ENCODE measurements around the gene NEDD4.
"Not testable (repeated sequence)": the region's sequence is repeated elsewhere in the genome, so short reads cannot be mapped to it uniquely, and the experiment has no call there.

NEDD4 gene

DNA sequence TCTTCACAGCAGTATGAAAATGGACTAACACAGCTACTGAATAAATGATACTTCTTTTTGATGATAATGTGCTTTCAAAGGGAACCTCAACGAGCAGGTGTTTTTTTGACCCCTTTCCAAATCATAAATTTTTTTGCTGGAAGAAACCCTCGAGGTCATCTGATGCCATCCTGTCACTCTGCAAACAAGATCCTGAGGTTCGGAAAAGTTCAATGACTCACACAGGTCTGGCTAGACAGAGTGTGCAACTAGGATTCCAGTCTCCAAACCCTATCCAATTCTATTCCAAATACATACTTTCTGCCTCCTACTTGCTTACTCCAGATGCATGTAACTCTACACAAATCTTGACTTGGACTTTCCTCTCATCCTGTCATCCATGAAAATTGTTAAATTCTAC lies 124.7 kb downstream of the NEDD4 start:
- H3K4me3 ChIP-seq (replicated peaks; ENCODE audit: low read depth, low read length) = no peak overlapping the region
- DNase-seq (ENCODE audit: low read depth) = no peak
- TF ChIP-seq, protein P1, sequence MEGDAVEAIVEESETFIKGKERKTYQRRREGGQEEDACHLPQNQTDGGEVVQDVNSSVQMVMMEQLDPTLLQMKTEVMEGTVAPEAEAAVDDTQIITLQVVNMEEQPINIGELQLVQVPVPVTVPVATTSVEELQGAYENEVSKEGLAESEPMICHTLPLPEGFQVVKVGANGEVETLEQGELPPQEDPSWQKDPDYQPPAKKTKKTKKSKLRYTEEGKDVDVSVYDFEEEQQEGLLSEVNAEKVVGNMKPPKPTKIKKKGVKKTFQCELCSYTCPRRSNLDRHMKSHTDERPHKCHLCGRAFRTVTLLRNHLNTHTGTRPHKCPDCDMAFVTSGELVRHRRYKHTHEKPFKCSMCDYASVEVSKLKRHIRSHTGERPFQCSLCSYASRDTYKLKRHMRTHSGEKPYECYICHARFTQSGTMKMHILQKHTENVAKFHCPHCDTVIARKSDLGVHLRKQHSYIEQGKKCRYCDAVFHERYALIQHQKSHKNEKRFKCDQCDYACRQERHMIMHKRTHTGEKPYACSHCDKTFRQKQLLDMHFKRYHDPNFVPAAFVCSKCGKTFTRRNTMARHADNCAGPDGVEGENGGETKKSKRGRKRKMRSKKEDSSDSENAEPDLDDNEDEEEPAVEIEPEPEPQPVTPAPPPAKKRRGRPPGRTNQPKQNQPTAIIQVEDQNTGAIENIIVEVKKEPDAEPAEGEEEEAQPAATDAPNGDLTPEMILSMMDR (IDR thresholded peaks at IDR 0.05; ENCODE audit: low read length, missing control alignments) = no peak

DNA sequence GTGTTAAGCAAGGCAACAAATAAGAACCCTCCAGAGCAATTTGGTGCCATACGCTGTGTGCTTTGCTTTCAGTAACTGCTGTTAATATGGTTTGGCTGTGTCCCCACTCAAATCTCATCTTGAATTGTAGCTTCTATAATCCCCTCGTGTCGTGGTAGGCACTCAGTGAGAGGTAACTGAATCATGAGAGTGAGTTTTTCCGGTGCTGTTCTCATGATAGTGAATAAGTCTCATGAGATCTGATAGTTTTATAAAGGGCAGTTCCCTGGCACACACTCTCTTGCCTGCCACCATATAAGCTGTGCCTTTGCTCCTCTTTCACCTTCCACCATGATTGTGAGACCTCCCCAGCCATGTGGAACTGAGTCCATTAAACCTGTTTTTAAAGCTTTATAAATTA lies 125.1 kb downstream of the NEDD4 start:
- not testable (repeated sequence) for DNase-seq (ENCODE audit: low read depth); H3K4me3 ChIP-seq (replicated peaks; ENCODE audit: low read depth, low read length)

DNA sequence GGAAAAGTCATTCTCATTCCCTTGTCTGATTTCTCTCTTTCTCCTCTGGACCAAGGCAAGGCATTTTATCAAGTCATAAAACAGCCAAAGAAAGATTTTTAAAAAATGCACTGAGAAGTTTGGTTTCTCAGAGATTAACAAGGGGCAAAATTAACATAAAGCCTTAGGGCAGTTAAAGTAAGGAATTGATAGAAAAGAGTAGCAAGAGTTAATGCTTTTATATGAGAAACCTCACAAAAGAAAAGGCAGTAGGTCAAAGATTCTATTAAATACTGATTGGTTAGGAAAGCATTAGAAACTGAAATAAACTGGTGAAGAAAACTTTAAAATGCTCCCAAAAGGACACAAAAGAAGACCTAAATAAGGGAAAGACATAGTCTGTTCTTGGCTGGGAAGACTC lies 129.5 kb downstream of the NEDD4 start:
- TF ChIP-seq, protein P1 (IDR thresholded peaks at IDR 0.05; ENCODE audit: low read length, missing control alignments) = no peak
- DNase-seq (ENCODE audit: low read depth) = no peak
- no peak overlapping the region for H3K4me3 ChIP-seq (replicated peaks; ENCODE audit: low read depth, low read length)

DNA sequence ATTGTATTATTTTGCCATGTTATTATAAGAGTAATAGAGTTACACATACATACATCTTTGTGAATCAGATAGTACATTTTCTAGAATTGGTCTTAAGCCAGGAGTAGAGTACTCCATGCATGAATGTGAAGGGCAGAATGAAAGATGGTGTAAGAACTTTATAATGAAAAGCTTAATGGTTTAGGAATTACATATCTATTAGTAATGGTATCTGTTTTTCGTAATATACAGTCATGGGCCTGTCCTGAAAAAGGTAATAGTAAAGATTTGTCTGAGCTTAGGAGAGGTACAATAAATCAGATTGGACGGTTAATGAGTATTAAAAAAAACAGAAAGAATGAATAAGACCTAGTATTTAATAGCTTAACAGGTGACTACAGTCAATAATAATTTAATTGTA lies 132.3 kb downstream of the NEDD4 start:
- TF ChIP-seq, protein P1 (IDR thresholded peaks at IDR 0.05; ENCODE audit: low read length, missing control alignments) = no peak
- no peak for DNase-seq (ENCODE audit: low read depth)
- no peak overlapping the region for H3K4me3 ChIP-seq (replicated peaks; ENCODE audit: low read depth, low read length)

DNA sequence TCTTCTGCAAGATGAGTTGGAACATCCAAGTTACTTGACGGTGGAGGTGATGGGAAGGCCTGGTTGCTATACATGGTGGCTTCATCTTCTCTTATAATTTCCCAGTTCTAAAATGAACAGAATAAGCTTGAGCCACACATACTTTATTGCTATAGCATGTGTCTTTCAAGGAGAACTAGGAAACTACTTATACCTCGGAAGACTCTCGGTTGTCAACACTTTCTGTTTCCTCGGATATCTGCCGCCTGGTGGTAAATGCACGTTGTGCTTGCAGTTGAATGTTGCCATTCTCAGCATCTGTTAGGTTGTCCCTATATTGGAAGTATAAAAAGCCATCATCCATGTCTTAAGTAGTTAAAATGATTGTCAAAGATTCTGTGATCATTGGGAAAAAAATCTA lies 132.9 kb downstream of the NEDD4 start:
- no peak overlapping the region for H3K4me3 ChIP-seq (replicated peaks; ENCODE audit: low read depth, low read length)
- DNase-seq (ENCODE audit: low read depth) = no peak
- TF ChIP-seq, protein P1 (IDR thresholded peaks at IDR 0.05; ENCODE audit: low read length, missing control alignments) = no peak

DNA sequence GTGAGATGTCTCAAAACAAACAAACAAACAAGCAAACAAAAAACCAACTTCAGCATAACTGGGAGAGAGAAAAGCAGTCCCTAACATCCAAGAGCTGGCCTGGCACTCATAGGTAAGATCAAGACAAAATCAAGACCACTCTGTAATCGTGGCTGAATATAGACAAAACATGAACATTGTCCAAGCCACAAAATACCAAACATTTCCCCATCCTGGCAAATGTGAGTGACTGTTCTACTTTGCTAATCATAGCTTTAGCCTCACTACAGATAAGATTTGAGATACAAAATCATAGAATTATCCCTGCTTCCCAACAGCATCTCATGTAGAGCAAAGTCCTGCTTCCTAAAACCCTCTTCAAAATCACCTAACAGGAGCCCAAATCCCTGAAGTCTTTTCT lies 133.7 kb downstream of the NEDD4 start:
- no peak overlapping the region for H3K4me3 ChIP-seq (replicated peaks; ENCODE audit: low read depth, low read length)
- no peak for DNase-seq (ENCODE audit: low read depth)
- TF ChIP-seq, protein P1 (IDR thresholded peaks at IDR 0.05; ENCODE audit: low read length, missing control alignments) = no peak

DNA sequence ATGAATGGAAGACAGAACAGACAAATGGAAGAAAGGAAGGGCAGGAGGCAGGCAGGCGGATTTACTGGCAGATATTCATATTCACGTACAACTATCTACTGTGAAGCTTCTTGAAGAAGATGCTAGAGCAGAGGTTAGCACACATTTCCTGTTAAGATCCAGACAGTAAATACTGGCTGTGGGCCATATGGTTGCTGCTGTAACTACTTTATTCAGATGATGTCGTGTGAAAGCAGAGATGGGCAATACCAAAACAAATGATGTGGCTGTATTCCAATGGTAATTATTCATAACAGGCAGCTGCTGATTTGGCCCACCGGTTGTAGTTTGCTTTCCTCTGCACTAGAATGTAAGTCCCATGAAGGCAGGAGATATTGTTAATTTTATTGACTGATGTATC lies 134.8 kb downstream of the NEDD4 start:
- TF ChIP-seq, protein P1 (IDR thresholded peaks at IDR 0.05; ENCODE audit: low read length, missing control alignments) = no peak
- DNase-seq (ENCODE audit: low read depth) = peak; percentile 32
- H3K4me3 ChIP-seq (replicated peaks; ENCODE audit: low read depth, low read length) = no peak overlapping the region
